GM19455 (cell line): Measurements from ENCODE around the gene PSMG3.
"Not testable (repeated sequence)": the region's sequence is repeated elsewhere in the genome, so short reads cannot be mapped to it uniquely, and the experiment has no call there.

Source experiments
- ATAC-seq: cut with Tn5 transposase; IDR thresholded peaks from one replicate; pipeline ENCODE4 v1.9.1; 2021; ENCODE audit not compliant: unreplicated experiment

Gene PSMG3

DNA sequence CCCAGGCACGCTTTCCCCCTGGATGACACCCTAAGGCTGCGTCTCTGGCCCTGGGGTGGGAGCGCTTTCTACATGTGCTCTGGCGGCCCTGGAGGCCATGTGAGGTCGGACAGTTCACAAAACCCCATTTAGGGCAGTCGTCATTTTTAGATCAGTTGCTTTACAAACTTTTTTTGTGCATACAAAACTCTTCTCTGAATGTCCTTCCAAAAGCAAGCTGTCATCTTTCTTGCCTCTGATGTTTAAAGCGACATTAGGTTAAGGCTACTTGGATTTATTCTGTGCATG is 33.4 kb downstream of the PSMG3 start:
- no peak for ATAC-seq

DNA sequence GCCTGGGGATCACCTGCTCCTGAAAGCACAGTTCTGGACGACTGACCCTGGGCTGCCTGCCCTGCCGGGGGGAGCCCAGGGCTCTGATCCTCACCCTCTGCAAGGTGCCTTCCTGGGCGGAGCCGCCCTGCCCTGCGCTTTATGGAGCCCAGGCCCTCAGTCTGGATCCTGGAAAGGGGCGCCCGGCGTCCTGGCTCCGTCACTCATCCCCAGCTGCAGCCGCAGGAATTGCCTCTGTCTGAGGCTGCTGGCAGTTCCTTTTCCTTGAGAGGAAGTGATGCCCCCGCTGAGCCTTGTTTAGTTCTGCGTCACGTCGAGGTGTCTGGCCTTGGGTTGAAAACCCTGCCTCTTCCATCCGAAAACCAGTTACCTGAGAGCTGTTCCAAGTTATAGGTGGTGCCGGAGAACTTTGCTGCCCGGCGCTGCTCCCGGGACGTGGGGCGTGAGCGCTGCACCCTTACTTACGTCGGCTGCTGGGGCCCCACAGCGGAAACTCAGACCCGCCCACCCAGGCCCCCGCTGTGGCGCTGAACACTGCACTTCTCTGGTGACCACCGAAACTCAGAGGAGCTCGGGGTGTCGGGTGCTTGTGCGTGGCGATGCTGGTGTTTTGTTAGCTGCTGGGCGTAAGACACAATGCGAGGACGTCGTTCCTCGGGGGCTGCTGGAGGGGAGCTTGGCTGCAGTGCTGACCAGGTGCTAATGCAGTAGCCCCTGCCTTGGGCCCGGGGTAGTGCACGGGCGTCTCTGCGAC is 34.0 kb downstream of the PSMG3 start:
- no peak for ATAC-seq

- ATAC-seq, result no peak
Measured at GRCh38 chr7:1535100-1535458, 34.8 kb downstream of the PSMG3 start.

DNA sequence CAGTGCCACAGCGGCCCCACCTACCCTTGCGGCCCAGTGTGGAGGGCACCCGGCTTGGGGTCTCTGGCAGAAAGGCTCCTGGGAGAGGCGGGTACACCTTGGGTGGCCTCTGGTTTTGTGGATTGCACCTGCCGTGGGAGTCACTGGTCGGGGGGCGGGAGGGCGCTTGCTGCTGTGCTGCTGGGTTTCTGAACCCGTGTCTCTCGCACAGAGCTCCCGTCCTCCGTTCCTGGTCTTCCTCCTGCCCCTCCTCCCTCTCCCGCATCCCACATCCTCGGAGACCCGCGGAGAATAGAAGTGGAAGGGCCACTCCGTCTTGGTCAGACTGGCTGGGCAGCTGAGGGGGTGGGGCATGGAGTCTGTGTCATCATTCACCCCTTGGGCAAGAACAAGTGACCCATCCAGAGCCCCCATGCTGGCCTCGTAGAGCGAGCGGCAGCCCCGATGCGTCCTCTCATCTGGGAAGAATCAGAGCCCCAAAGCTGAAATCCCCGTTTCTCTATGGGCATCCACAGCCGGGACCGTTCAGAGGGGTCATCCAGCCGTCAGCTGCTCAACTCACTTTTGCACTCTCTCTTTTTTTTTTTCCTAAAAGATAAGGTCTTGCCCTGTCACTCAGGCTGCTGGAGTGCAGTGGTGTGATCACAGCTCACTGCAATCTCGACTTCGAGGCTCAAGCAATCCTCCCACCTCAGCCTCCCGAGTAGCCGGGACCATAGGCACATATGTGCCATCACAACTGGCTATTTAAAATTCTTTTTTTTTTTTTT is 35.3 kb downstream of the PSMG3 start:
- no peak for ATAC-seq

DNA sequence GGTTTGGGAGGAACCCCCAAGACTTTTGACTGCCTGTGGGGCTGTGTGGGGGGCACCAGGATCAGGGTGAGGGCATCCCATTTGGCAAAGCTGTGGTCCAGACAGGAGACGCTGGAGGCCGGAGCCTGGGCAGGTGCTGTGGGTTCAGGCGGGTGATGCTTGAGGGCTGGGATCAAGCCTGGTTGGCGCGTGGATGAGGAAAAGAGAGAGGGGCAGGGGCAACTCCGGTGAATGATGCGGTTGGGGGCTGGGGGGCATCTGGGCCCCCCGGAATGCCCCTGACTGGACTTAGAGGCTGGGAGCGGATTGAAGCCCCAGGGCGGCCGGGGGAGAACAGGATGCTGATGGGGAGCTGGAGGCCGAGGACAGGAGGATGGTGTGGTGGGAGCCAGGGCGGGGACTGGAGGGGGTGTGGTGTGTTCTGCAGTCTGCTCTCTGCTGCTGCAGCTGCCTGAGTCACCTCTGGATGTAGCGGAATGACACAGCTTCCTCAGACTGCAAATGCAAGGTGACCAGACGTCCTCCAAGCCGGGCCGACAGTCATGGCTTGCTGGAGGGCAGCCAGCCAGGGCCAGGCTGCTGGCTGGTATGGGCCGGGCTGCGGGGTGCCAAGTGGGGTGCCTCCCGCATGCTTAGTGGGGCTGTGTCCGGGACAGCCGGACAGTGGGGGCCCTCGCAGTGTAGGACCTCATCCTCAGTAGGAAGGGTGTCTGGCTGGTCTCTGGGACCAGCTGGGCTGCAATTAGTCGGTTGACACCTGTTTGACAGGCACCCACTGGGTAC is 36.1 kb downstream of the PSMG3 start:
- no peak for ATAC-seq

- no peak for ATAC-seq
Measured at GRCh38 chr7:1533255-1533546, 36.6 kb downstream of the PSMG3 start.

GRCh38 chr7:1532456-1533254 is 37.2 kb downstream of the PSMG3 start:
- ATAC-seq, result no peak

DNA sequence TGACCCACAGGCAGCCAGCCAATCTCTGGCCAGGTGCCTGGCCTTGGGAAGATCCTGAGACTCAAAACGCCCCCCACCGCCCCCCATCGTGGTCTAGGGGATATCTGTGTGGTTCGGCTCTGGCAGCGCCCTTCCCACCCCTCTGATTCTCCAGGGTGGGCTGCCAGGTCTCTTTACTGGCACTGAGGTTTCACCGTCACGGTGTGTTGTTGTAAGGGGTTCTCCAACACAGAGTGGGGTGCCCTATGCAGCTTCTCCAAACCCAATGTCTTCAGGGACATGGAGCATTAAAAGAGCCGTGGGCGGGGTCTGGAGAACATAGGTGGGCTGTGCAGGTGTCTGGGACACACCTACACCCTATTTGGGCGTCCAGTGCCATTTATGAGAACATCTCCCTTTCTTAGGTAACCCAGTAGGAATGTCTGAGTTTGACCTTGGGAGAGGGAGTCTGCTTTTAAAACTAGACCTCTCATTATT is 37.8 kb downstream of the PSMG3 start:
- ATAC-seq, result no peak

DNA sequence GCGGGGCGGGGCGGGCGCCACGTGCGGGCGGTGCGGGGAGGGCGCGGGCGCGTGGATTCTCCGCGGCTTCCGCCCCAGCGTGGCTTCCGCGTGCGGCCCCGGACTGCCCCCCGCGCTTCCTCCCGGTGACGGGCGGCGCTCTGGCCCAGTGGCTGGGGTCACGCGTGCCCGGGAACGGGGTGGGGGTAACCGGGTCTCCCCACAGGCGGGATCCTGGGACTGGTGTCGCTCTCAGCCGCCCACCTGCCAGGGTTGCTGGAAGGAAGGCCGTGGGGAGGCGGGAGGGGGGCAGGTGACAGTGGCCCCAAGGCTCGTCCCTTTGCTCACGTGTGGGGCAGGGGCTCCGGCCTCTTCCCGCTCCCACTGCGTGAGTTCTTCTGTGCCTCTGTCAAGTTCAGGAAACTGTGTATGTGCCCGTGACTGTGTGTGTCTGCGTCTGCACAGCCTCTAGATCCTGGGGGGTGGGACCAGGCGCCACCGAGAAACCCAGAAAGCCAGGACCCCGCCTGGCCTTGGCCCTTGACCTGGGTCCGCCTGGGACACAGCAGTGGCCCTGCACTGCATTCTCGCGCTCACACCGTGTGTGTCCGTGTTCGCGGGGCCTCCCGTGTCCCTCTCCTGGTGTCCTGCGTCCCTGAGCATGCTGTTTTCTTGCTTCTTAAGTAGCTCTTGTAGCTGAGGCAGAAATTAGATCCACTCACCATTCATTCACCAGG is 38.4 kb downstream of the PSMG3 start:
- ATAC-seq, result no peak

DNA sequence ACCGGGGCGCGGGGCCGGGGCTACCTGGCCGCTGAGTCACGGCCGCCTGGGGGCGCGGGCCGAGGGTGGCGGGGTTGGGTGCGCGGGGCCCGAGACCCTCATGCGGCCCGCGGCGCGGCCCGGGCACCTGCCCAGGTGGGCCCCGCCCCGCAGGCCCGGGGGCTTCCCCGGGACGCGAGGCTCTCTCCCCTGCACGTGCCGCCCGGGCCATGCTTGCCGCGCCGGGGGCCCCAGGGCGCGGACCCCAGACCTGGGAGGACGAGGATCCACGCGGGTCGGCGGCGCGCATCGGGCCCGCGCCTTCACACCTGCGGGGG is 38.9 kb downstream of the PSMG3 start:
- no peak for ATAC-seq

DNA sequence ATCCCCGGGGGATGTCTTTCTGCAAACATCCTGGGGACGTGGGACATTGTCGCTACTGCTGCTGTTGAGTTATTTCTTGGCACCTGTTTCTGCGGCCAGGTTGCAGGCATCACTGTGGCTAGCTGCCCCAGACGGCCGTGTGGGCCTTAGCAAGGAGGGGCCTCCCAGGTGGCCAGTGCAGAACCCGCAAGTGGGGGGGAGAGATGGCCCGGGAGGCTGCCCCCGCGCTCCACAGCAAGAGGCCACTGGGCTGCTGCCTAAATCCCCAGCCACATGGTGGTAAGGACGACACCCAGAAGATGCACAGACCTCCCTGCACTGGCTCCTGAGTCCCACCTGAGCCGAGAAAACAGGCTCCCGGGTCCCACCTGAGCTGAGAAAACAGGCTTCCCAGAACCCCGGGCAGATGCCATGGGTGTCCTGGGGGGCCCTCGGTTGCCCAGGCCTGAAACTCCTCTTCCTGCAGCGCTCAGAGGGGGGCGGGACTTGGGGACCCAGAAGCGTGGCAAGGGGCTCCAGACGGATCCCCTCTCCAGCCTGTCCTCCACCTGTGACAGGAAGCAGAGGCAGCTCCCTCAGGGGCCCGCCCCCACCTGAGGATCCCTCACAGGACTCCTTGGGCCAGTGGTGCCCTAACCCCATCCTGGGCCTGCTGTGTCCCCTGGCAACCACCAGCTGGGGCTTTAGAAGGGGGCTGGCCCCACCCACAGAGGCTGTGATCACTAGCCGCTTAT is 40.3 kb downstream of the PSMG3 start:
- ATAC-seq, result no peak

GRCh38 chr7:1526271-1526754 is 43.5 kb downstream of the PSMG3 start:
- ATAC-seq, result no peak

DNA sequence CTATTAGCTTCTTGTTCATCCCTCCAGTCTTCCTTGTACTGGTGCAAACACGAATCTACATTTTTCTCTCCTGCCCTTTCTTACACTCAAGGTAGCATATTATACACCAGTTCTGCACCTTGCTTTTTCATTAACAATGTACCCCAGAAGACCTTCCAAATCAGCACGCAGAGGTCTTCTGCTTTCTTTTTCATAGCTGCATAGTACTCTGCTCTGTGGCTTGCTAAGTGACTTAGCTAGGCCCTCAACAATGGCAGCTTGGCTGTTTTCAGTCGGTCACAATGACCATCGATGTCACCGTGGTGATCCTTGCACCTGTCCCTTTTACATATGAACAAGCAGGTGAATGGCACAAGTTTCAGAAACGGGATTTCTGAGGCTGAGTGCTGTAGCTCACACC is 44.4 kb downstream of the PSMG3 start:
- no peak for ATAC-seq

- no peak for ATAC-seq
Measured at GRCh38 chr7:1523844-1524243, 46.0 kb downstream of the PSMG3 start.

DNA sequence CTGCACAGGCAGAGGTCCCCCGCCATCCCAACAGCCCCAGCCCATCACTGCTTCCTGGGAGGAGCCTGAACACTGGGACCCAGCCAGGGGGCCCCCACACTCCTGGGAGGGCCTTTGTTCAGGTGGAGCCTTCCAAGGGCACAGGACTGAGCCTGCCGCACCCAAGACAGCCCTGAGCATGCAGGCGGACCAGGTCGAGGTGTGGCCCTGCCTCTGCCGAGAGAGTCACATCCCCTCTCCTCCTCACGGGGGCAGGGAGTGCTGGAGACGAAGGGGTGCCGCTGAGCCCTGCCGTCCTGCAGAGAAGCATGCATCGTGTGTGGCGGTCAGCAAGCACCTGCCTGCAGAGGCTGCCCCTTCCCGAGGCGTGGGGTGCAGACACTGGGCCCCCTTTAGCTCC is 46.6 kb downstream of the PSMG3 start:
- ATAC-seq, result no peak

GRCh38 chr7:1521456-1521855 is 48.4 kb downstream of the PSMG3 start:
- ATAC-seq, result no peak

GRCh38 chr7:1520539-1521234 is 49.1 kb downstream of the PSMG3 start:
- no peak for ATAC-seq

DNA sequence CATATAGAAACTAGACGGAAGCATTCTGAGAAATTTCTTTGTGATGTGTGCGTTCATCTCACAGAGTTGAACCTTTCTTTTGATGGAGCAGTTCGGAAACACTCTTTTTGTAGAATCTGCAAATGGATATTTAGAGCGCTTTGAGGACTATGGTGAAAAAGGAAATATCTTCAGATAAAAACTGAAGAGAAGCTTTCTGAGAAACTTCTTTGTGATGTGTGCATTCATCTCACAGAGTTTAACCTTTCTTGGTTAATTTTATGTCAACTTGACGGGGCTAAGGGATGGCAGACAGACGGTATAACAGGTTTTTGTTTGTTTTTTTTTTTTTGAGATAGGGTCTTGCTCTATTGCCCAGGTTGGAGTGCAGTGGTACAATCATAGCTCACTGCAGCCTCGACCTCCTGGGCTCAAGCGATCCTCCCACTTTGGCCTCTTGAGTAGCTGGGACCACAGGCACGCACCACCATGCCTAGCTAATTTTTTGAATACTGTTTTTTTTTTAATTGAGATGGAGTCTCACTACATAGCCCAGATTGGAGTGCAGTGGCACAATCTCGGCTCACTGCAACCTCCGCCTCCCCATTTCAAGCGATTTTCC is 50.4 kb downstream of the PSMG3 start:
- ATAC-seq, result not testable (repeated sequence)
